HepG2 (cell line): ENCODE results near the gene HLF. TPM values are rescaled to one million over a fixed set of nuclear protein-coding genes. Genes with fewer than 3 reads are reported as not detected.

Experiments used
- CBX2 ChIP-seq, 2 experiments: fragments of 200-600 bp in 1 of 2; sonication (generic); formaldehyde crosslinking in 1 of 2; IDR thresholded peaks; 2 replicates each; pipeline versions ENCODE4 v1.7.0 to v1.8.1; 2018 to 2022; ENCODE audit warnings: low read depth in 2 of 2, low read length in 1 of 2, mild to moderate bottlenecking in 1 of 2, missing genetic modification reagents in 1 of 2
- CCAR2 ChIP-seq: fragments of 200-400 bp; formaldehyde crosslinking; optimal IDR thresholded peaks from 2 replicates; pipeline ENCODE3; 2018; ENCODE audit warnings: low read depth, mild to moderate bottlenecking, low read length, moderate library complexity
- DMAP1 ChIP-seq: IDR thresholded peaks from 2 replicates; pipeline ENCODE4 v1.6.1; 2016
- NCOR1 ChIP-seq: fragments of 200-600 bp; sonication (generic); IDR thresholded peaks from 2 replicates; pipeline ENCODE4 v1.7.0; 2017; ENCODE audit warnings: antibody characterized with exemption, low read length, borderline replicate concordance
- THAP11 ChIP-seq: IDR thresholded peaks from 2 replicates; pipeline ENCODE4 v1.6.1; 2016; ENCODE audit warnings: missing biosample characterization, missing genetic modification reagents
- ZNF441 ChIP-seq: sonication (generic); formaldehyde crosslinking; IDR thresholded peaks from 2 replicates; pipeline ENCODE4 v1.7.0; 2021; ENCODE audit warnings: missing genetic modification reagents, borderline replicate concordance
- ZNF605 ChIP-seq: sonication (generic); formaldehyde crosslinking; IDR thresholded peaks from 2 replicates; pipeline ENCODE4 v1.8.0; 2022; ENCODE audit warnings: mild to moderate bottlenecking, missing genetic modification reagents
- ZNF772 ChIP-seq: sonication (generic); formaldehyde crosslinking; IDR thresholded peaks from 2 replicates; pipeline ENCODE4 v1.5.0; 2020; ENCODE audit warnings: mild to moderate bottlenecking, missing genetic modification reagents
- polyA plus RNA-seq, 8 experiments: library from polyadenylated mRNA; depleted of rRNA in 3 of 8; stranded (reverse) in 7 of 8; unstranded in 1 of 8; fragments of >200 nt; fragmentation: Illumina TruSeq in 4 of 8; extraction: Trizol in 4 of 8; gene quantifications; 2 replicates each; pipeline versions ENCODE4 v1.2.1 to v1.2.3, GENCODE V29; 2011 to 2016; ENCODE audit warnings: low read depth in 4 of 8, missing spikeins in 1 of 8, mixed read lengths in 1 of 8; ENCODE audit not compliant: insufficient read depth in 1 of 8
- total RNA-seq, 5 experiments: library from RNA; depleted of rRNA; stranded (reverse); fragments of >200 nt; fragmentation: Illumina TruSeq; extraction: Trizol; gene quantifications; 2 replicates each; pipeline ENCODE4 v1.2.3, GENCODE V29; 2016; ENCODE audit warnings: low read depth in 1 of 5
- TF ChIP-seq, protein P1 (sequence below): conservative IDR thresholded peaks from 2 replicates; pipeline ENCODE4 v1.6.1; 2018; ENCODE audit warnings: missing genetic modification reagents
- TF ChIP-seq, protein P2 (sequence below): sonication (generic); formaldehyde crosslinking; IDR thresholded peaks from 2 replicates; pipeline ENCODE4 v1.5.1; 2020; ENCODE audit warnings: missing genetic modification reagents, mild to moderate bottlenecking, borderline replicate concordance
- TF ChIP-seq, protein P3 (sequence below): sonication (generic); formaldehyde crosslinking; IDR thresholded peaks from 2 replicates; pipeline ENCODE4 v1.8.1; 2023; ENCODE audit warnings: missing genetic modification reagents, inconsistent platforms, borderline replicate concordance
- TF ChIP-seq, protein P4 (sequence below): sonication (generic); formaldehyde crosslinking; IDR thresholded peaks from 2 replicates; pipeline ENCODE4 v1.4.0; 2020; ENCODE audit warnings: missing genetic modification reagents, borderline replicate concordance
- TF ChIP-seq, protein P5 (sequence below): sonication (generic); formaldehyde crosslinking; IDR thresholded peaks from 2 replicates; pipeline ENCODE4 v1.4.0; 2020; ENCODE audit warnings: missing genetic modification reagents, borderline replicate concordance
- TF ChIP-seq, protein P6 (sequence below): sonication (generic); formaldehyde crosslinking; IDR thresholded peaks from 2 replicates; pipeline ENCODE4 v1.8.0; 2022; ENCODE audit warnings: mild to moderate bottlenecking, missing genetic modification reagents, moderate library complexity

Gene HLF
- total and polyA plus RNA-seq, 2 of the 13 experiments (the other 11 are each of a cell fraction or from before 2014, with no cell fraction given), result 202 to 346 TPM

DNA sequence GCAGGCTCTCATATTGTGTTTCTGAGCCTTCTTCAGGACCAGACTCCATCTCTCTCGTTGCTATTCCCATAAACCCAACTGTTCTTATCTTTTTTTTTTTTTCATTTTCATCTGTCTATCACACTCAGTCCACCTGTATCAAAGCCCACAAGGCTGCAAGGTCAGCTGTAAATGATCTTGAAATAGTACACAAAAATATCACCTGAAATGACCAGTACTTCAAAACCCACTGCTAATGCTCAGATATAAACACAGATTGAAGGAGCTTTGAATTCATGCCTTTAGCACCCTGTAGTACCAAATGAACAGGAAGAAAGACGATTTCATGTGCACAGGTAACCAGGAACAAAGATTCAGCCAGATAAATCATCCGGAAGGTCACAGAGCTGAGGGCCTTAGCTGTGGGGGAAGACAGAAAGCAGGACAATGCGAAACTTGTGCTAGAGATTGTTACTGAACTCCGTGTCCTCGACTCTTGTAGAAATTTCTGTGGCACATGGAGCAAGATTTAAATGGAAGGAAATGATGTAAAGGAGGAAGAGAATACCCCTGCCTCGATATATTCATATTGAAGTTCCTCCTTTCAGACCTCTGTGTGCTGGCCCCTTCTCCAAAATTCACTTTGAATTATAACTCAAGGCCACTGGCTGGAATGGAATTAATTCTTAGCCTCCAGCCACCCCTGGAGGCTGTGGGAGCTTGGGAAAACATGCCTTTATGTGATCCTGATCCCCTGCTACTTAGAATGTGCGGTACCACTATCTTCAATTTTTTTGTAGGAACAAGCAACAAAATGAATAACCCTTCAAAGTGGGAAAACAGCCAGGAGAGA, 4.1 kb downstream of the HLF start (continued):
- 0 out of 2 replicates have a peak, but pooled peaks have one; percentile 8 for TF ChIP-seq THAP11
- TF ChIP-seq, protein P1, sequence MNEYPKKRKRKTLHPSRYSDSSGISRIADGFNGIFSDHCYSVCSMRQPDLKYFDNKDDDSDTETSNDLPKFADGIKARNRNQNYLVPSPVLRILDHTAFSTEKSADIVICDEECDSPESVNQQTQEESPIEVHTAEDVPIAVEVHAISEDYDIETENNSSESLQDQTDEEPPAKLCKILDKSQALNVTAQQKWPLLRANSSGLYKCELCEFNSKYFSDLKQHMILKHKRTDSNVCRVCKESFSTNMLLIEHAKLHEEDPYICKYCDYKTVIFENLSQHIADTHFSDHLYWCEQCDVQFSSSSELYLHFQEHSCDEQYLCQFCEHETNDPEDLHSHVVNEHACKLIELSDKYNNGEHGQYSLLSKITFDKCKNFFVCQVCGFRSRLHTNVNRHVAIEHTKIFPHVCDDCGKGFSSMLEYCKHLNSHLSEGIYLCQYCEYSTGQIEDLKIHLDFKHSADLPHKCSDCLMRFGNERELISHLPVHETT (CRISPR knock-in tag), result no peak
- TF ChIP-seq DMAP1 (CRISPR knock-in tag), result no peak
- TF ChIP-seq ZNF441 (CRISPR knock-in tag), result no peak
- TF ChIP-seq, protein P2, sequence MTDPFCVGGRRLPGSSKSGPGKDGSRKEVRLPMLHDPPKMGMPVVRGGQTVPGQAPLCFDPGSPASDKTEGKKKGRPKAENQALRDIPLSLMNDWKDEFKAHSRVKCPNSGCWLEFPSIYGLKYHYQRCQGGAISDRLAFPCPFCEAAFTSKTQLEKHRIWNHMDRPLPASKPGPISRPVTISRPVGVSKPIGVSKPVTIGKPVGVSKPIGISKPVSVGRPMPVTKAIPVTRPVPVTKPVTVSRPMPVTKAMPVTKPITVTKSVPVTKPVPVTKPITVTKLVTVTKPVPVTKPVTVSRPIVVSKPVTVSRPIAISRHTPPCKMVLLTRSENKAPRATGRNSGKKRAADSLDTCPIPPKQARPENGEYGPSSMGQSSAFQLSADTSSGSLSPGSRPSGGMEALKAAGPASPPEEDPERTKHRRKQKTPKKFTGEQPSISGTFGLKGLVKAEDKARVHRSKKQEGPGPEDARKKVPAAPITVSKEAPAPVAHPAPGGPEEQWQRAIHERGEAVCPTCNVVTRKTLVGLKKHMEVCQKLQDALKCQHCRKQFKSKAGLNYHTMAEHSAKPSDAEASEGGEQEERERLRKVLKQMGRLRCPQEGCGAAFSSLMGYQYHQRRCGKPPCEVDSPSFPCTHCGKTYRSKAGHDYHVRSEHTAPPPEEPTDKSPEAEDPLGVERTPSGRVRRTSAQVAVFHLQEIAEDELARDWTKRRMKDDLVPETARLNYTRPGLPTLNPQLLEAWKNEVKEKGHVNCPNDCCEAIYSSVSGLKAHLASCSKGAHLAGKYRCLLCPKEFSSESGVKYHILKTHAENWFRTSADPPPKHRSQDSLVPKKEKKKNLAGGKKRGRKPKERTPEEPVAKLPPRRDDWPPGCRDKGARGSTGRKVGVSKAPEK (CRISPR knock-in tag), result no peak
- no peak for TF ChIP-seq ZNF772
- TF ChIP-seq, protein P3, sequence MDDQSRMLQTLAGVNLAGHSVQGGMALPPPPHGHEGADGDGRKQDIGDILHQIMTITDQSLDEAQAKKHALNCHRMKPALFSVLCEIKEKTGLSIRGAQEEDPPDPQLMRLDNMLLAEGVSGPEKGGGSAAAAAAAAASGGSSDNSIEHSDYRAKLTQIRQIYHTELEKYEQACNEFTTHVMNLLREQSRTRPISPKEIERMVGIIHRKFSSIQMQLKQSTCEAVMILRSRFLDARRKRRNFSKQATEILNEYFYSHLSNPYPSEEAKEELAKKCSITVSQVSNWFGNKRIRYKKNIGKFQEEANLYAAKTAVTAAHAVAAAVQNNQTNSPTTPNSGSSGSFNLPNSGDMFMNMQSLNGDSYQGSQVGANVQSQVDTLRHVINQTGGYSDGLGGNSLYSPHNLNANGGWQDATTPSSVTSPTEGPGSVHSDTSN (CRISPR knock-in tag), result no peak
- no peak for TF ChIP-seq NCOR1
- no peak for TF ChIP-seq CCAR2
- TF ChIP-seq ZNF605, result peak; percentile 58; the same call in 1 of the 2 replicates
- no peak for TF ChIP-seq CBX2 (IDR thresholded peaks at IDR 0.05; ENCODE audit: low read depth, low read length)
- no peak for TF ChIP-seq CBX2 (CRISPR knock-in tag; IDR thresholded peaks at IDR 0.05; ENCODE audit: low read depth)
- TF ChIP-seq, protein P4, sequence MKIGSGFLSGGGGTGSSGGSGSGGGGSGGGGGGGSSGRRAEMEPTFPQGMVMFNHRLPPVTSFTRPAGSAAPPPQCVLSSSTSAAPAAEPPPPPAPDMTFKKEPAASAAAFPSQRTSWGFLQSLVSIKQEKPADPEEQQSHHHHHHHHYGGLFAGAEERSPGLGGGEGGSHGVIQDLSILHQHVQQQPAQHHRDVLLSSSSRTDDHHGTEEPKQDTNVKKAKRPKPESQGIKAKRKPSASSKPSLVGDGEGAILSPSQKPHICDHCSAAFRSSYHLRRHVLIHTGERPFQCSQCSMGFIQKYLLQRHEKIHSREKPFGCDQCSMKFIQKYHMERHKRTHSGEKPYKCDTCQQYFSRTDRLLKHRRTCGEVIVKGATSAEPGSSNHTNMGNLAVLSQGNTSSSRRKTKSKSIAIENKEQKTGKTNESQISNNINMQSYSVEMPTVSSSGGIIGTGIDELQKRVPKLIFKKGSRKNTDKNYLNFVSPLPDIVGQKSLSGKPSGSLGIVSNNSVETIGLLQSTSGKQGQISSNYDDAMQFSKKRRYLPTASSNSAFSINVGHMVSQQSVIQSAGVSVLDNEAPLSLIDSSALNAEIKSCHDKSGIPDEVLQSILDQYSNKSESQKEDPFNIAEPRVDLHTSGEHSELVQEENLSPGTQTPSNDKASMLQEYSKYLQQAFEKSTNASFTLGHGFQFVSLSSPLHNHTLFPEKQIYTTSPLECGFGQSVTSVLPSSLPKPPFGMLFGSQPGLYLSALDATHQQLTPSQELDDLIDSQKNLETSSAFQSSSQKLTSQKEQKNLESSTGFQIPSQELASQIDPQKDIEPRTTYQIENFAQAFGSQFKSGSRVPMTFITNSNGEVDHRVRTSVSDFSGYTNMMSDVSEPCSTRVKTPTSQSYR (CRISPR knock-in tag), result no peak
- TF ChIP-seq, protein P5, sequence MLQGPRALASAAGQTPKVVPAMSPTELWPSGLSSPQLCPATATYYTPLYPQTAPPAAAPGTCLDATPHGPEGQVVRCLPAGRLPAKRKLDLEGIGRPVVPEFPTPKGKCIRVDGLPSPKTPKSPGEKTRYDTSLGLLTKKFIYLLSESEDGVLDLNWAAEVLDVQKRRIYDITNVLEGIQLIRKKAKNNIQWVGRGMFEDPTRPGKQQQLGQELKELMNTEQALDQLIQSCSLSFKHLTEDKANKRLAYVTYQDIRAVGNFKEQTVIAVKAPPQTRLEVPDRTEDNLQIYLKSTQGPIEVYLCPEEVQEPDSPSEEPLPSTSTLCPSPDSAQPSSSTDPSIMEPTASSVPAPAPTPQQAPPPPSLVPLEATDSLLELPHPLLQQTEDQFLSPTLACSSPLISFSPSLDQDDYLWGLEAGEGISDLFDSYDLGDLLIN (CRISPR knock-in tag), result no peak
- TF ChIP-seq, protein P6, sequence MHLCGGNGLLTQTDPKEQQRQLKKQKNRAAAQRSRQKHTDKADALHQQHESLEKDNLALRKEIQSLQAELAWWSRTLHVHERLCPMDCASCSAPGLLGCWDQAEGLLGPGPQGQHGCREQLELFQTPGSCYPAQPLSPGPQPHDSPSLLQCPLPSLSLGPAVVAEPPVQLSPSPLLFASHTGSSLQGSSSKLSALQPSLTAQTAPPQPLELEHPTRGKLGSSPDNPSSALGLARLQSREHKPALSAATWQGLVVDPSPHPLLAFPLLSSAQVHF (CRISPR knock-in tag), result no peak
